Breast epithelium (tissue), 4 donors: ENCODE measurements around the gene COL4A2. TPM values are rescaled to one million over a fixed set of nuclear protein-coding genes. Genes with fewer than 3 reads are reported as not detected.
A peak's percentile ranks its signal among the peaks of the same experiment; 100 is the strongest.

Experiments used
- DNase-seq, 2 donors: peaks; one replicate each; pipeline ENCODE4 v3.0.0-alpha.2; 2019; ENCODE audit warnings: low spot score in 2 of 2
- H3K27ac ChIP-seq, 2 donors: fragments of 200-600 bp; sonication (generic) in 1 of 2; one replicate each; pipeline ENCODE4 v1.5.1; 2016 to 2019; ENCODE audit warnings: mild to moderate bottlenecking in 1 of 2
- H3K27me3 ChIP-seq, 2 donors: fragments of 200-600 bp; sonication (generic) in 1 of 2; one replicate each; pipeline versions ENCODE4 v1.5.1 to v1.6.0; 2017 to 2019; ENCODE audit warnings: control low read depth in 1 of 2, mild to moderate bottlenecking in 1 of 2
- H3K36me3 ChIP-seq: fragments of 200-600 bp; one replicate; pipeline ENCODE4 v1.5.1; 2019
- H3K4me1 ChIP-seq, 2 donors: fragments of 200-600 bp; sonication (generic); one replicate each; pipeline ENCODE4 v1.5.1; 2016 to 2019; ENCODE audit warnings: control low read depth in 1 of 2
- H3K4me3 ChIP-seq, 3 donors: fragments of 200-600 bp; sonication (generic); 1 replicate in 2 of 3; 2 replicates in 1 of 3; pipeline ENCODE4 v1.5.1; 2016 to 2019; ENCODE audit warnings: mild to moderate bottlenecking in 3 of 3, moderate library complexity in 2 of 3
- H3K9me3 ChIP-seq, 2 donors: fragments of 200-600 bp; sonication (generic) in 1 of 2; one replicate each; pipeline ENCODE4 v1.5.1; 2016 to 2019; ENCODE audit warnings: control low read depth in 1 of 2
- POLR2A ChIP-seq: fragments of 450-650 bp; IDR thresholded peaks from one replicate; pipeline ENCODE4 v1.6.1; 2016; ENCODE audit warnings: antibody characterized with exemption, mild to moderate bottlenecking, moderate library complexity
- POLR2AphosphoS5 ChIP-seq, 3 donors: sonication (generic); formaldehyde crosslinking; IDR thresholded peaks; one replicate each; pipeline ENCODE4 v1.6.1; 2017; ENCODE audit warnings: antibody characterized with exemption in 3 of 3
- intact Hi-C: fragments of 100-400 bp; cut with DNase I; formaldehyde crosslinking; loops from one replicate; pipeline ENCODE4 v1.15.1; 2023; ENCODE audit warnings: low total_unique reads
- total RNA-seq, 3 donors: library from RNA; depleted of rRNA; stranded (reverse); fragments of >200 nt; gene quantifications; one replicate each; pipeline ENCODE4 v1.1.0, GENCODE V29; 2016
- TF ChIP-seq, protein P1 (sequence below), 3 donors: fragments of 450-650 bp; IDR thresholded peaks; one replicate each; pipeline ENCODE4 v1.5.1; 2016 to 2017; ENCODE audit warnings: antibody characterized with exemption in 3 of 3, mild to moderate bottlenecking in 3 of 3, moderate library complexity in 3 of 3

Gene COL4A2
- total RNA-seq, 3 donors from 2014 or later, result 107 to 841 (median 307) TPM

DNA sequence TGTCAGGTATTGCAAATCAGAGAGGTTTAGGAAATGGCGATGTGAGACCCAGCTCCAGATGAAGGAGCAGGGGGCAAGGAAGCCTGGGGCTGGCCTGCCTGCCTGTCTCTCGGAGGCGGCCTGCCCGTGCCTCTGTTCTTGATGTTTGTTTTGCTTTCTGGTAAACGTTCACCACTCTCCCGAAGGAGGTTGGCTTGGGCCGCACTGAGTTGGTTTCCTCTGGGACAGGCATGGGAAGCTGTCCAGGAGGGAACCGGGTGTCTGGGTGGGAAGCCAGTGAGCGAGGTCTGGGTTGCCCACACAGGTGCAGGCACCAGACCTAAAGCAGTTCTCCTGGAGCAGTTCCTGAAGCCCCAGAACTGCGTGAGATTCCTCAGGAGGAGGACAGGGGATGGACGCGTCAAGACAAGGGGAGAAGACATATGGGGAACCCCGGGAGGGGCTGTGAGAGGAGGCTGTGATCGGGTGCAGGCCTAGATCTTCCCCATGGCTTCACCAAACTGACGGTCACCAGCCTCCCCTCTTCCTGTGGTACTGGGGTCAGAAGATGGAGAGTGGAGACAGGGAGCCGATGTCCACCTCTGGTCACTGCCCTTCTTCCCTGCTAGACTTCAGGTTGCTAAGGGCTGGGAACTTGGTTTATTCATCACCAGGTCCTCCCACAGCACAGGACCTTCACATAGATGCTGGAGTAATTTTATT lies 15.2 kb downstream of the COL4A2 start:
- no peak for TF ChIP-seq POLR2AphosphoS5 (IDR thresholded peaks at IDR 0.05)
- TF ChIP-seq, protein P1, sequence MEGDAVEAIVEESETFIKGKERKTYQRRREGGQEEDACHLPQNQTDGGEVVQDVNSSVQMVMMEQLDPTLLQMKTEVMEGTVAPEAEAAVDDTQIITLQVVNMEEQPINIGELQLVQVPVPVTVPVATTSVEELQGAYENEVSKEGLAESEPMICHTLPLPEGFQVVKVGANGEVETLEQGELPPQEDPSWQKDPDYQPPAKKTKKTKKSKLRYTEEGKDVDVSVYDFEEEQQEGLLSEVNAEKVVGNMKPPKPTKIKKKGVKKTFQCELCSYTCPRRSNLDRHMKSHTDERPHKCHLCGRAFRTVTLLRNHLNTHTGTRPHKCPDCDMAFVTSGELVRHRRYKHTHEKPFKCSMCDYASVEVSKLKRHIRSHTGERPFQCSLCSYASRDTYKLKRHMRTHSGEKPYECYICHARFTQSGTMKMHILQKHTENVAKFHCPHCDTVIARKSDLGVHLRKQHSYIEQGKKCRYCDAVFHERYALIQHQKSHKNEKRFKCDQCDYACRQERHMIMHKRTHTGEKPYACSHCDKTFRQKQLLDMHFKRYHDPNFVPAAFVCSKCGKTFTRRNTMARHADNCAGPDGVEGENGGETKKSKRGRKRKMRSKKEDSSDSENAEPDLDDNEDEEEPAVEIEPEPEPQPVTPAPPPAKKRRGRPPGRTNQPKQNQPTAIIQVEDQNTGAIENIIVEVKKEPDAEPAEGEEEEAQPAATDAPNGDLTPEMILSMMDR (IDR thresholded peaks at IDR 0.05), result no peak
- Histone ChIP-seq H3K27me3 (no peaks in the 10 kb centered on the region), H3K27ac (peak overlapping the region in 1 of 2 donors; percentile 25), H3K4me3 (no peak overlapping the region), H3K4me1 (no peaks in the 10 kb centered on the region), H3K9me3 (no peaks in the 10 kb centered on the region), H3K36me3 (no peaks in the 10 kb centered on the region)
- DNase-seq, result peak in 1 of 2 donors; percentile 13
- intact Hi-C loops, result no loop called here

DNA sequence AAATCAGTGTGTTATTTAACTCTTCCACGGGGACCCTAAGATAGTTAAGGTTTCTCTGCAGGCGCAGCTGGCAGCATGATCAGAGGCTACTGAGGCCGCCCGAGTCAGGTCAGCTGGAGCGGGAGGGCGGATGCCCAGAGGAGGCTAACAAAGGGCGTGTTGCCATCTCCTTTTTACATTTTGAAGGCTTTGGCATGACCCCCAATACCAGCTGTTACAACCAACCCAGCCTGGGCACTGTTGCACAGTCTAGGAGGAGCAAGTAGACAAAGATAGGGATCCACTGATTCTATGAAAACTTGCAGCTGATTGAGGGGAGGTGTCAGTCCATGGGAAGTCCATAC lies 15.7 kb downstream of the COL4A2 start:
- intact Hi-C loops, result no loop called here
- no peaks in the 10 kb centered on the region for H3K36me3 ChIP-seq
- no peaks in the 10 kb centered on the region for H3K9me3 ChIP-seq
- no peaks in the 10 kb centered on the region for H3K27me3 ChIP-seq
- no peak overlapping the region for H3K27ac ChIP-seq
- no peaks in the 10 kb centered on the region for H3K4me1 ChIP-seq
- TF ChIP-seq POLR2AphosphoS5 (IDR thresholded peaks at IDR 0.05) (no peak), POLR2A (no peak)
- TF ChIP-seq, protein P1 (IDR thresholded peaks at IDR 0.05), result no peak
- H3K4me3 ChIP-seq, result no peak overlapping the region
- no peak for DNase-seq

DNA sequence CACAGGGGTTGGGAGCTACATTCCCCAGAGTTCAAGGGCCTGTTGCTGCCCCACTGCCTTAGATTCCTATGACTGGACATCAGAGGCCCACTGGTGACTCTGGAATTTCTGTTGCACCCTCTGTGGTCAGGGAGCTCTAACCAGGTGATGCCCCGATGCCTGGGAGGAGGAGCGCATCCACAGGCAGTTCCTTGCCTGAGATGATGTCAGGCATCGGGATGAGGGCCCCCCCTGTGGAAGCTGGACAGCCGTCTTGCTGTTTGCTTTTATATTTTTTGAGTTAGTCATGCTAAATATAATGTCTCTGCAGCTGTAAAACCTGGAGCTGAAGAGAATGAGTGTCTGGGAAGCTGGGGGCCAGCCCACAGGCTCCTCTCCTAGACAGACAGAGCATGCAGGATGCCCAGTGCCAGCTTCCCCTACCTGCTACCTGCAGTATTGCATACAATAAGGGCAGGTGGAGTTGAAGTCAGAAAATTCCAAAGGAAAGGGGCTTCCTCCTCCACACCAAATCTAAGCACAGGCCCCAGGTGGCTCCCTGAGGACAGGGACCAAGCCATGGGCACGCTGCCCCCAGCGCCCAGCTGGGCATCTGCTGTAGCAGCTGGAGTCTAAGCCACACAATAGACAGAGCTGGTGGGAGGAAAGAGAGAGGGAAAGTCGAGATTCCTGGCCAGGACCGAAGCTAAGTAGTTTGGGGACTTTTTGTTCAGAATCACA lies 16.2 kb downstream of the COL4A2 start:
- Histone ChIP-seq H3K27ac (peak overlapping the region in 1 of 2 donors; percentile 55), H3K9me3 (no peaks in the 10 kb centered on the region), H3K4me3 (no peak overlapping the region), H3K27me3 (no peaks in the 10 kb centered on the region), H3K4me1 (no peaks in the 10 kb centered on the region), H3K36me3 (no peaks in the 10 kb centered on the region)
- no peak for DNase-seq
- intact Hi-C loops, result no loop called here
- TF ChIP-seq POLR2A (no peak), POLR2AphosphoS5 (IDR thresholded peaks at IDR 0.05) (no peak)
- TF ChIP-seq, protein P1 (IDR thresholded peaks at IDR 0.05), result no peak

DNA sequence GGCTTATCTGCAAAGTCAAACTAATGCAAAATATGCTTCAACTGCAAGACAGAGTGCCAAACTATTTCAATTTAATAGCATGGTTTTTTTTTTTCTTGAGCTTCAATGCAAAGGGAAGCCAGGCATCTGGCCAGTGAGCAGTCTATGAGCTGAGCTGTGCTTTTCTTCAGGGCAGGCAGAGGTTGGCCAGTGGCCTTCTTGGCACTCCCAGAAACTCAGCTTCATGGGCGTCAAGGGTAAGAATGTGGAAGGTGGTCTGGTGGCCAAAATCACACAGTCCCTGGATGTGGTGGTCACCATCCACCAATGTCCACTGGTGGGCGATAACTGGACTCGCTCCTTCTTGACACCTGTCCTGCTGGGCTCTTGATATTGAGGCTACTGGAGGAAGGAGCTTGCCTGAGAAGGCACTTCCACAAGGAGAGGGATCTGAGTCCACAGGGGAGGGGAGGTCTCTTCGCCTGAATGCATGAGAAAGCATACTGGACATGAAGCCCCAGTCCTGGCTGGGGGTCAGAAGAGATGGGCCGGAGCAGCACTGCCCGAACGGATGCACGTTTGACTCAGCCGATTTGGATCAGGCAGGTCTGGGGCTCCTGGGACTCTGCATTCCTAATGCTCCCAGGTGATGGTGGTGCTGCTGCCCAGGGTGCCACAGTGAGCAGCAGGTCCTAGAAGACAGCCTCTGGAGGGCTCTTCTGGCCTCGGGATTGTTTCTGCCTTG lies 17.1 kb downstream of the COL4A2 start:
- H3K27me3 ChIP-seq, result no peaks in the 10 kb centered on the region
- peak overlapping the region in 1 of 2 donors; percentile 55 for H3K27ac ChIP-seq
- H3K9me3 ChIP-seq, result no peaks in the 10 kb centered on the region
- intact Hi-C loops, result no loop called here
- H3K4me3 ChIP-seq, result no peak overlapping the region
- H3K36me3 ChIP-seq, result no peaks in the 10 kb centered on the region
- DNase-seq, result no peak
- no peak for TF ChIP-seq POLR2AphosphoS5 (IDR thresholded peaks at IDR 0.05)
- TF ChIP-seq POLR2A, result no peak
- TF ChIP-seq, protein P1 (IDR thresholded peaks at IDR 0.05), result no peak
- H3K4me1 ChIP-seq, result no peaks in the 10 kb centered on the region
